Activated CD8-positive, alpha-beta memory T cell treated with anti-CD3 and anti-CD28 coated beads, Interleukin-2, amount 50 U/mL, for 48 hours (primary cell): Measurements from ENCODE around the gene KBTBD4.

Source experiments
- DNase-seq: peaks from one replicate; pipeline ENCODE4 v3.0.0-alpha.2; 2020

Gene KBTBD4

DNA sequence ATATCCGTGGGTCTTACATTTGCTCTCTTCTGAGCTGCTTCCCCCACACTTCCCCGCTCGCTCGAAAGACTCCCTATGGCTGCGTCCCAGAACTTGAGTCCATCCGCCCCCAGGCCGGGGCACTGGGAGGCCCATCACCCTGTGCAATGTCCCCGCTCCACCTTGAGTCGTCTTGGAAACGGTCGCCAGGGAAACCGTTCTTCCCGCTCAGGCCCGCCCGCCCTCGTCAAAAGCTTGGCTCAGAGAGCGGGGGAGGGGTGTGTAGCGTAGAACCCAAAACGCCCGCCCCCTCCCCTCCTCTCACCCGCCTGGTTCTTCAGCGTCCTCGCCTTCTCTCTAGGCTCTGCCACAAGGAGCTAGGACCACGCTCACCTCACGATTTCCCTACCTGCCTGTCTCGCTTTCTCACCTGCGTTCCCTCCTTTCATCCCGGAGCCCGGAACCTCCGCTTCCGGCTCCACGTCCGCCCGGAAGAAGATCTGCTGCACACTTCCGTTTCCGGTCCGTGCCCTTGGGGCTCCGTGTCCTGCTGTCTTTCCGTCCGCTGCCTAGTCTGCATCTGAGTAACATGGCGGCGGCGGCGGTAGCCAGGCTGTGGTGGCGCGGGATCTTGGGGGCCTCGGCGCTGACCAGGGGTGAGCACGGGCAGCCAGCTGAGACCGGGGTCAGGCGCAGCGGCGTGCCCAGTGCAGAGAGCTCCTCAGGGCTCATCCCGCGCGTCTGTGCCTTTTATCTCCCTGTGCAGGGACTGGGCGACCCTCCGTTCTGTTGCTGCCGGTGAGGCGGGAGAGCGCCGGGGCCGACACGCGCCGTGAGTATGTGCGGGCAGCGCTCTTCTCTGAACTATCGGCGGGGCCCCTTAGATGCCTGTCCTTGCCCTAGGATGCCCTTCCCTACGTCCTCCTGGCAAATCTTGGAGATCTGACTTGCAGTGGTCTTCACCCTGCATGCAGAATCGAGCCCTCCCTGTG, at the start of gene KBTBD4, which contains the start of gene NDUFS3:
Gene KBTBD4 (minus strand): TSS at position 447 of the 971 bp plus-strand sequence. CDS start 19 bp downstream, at position 428.
Gene NDUFS3 (plus strand): TSS at position 551 of the 971 bp plus-strand sequence. CDS start 18 bp downstream, at position 569.
- peak; percentile 98 for DNase-seq

DNA sequence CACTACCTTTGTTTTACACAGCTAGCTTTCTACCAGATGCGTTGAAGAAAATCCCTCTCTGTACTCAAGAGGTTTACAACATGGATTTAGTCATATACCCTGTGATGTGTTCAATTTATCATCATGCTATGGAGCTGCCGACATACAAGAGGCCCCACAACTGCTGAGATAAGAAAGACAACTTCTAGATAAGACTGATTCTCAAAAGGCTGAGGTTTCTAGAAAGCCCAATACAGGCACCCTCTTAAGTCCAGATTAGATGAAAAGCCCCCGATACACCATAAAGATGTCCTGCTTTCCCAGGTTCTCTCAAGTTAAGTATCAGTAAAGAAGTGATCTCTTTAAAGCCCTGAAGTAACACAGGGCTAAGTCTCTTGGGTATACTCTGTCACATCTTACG, 49.3 kb upstream of the KBTBD4 start:
- no peak for DNase-seq

DNA sequence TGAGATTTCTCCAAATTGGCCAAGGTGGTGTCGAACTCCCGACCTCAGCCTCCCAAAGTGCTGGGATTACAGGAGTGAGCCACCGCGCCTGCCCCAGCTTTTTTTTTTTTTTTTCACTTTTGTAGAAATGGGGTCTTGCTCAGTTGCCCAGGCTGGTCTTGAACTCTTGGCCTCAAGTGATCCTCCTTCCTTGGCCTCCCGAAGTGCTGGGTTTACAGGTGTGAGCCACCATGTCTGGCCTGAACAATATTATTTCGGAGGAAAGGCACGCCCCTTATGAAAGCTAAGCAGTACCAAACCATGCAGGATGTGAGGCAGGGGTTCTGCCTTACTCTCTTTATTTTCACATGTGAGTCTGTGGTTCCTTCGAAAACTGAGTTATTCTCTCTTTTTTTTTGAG, 47.5 kb upstream of the KBTBD4 start:
- DNase-seq: no peak

DNA sequence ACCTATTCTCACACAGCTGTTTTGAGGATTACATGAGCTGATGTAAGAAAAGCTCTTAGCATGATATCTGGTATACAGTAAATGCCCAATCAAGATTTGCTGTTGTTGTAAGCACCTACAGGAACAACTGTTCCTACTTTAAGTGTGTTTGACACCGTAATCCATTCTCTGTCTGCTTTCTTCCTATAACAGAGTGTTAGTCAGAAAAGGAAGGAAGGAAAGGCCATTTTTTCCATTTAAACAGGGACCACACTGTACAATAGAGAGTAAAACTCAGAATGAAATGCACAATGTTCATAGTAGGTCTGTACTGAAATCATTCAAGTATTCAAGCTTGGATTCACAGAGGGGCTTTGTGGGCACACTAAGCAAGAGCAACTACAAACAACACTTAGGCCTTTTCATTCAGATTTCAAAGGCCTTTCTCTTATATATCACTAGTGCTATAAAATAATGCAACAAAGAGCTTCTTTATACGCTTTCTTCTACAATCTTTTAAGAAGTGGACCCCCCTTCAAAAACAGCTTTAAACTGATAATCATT, 42.1 kb upstream of the KBTBD4 start:
- no peak for DNase-seq

DNA sequence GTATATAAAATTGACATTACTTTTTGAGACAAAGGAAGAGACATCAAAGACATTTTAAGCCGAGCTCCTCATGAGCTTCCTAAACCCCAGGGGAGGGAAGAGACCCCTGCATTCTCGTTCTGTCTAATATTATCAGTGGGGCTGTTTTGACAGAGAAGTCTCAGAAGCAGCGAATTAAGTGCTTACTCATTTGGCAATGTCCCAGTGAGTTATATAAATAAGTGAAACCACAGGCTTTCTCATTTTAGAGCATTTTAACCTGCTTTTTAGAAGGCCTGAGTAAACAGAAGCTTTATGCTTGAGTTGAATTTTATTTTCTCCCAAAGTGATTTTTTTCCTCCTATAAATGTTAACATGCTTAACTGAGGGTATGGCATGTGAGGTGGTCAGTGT, 38.6 kb upstream of the KBTBD4 start:
- no peak for DNase-seq

DNA sequence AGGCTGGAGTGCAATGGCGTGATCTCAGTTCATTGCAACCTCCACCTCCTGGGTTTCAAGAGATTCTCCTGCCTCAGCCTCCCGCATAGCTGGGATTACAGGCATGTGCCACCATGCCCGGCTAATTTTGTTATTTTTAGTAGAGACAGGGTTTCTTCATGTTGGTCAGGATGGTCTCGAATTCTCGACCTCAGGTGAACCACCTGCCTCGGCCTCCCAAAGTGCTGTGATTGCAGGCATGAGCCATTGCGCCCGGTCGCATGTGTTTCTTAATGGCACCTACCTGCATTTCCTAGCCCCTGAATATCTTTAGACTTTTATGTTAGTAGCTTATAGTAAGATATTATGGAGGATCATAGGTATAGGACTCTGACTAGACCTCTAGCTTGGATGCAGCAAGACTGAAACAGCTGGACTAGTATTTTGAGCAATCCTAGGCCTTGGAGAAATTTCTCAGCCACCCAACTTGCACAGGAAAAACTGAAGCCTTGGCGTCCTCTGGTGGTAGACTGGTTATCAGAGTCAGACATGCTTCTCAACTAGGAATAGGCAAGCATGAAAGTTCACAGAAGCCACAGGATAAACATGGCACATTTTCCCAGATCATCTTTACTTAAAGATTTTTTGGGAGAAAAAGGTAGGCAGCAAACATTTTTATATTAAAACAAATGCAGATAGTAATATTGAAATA, 38.1 kb upstream of the KBTBD4 start:
- no peak for DNase-seq

DNA sequence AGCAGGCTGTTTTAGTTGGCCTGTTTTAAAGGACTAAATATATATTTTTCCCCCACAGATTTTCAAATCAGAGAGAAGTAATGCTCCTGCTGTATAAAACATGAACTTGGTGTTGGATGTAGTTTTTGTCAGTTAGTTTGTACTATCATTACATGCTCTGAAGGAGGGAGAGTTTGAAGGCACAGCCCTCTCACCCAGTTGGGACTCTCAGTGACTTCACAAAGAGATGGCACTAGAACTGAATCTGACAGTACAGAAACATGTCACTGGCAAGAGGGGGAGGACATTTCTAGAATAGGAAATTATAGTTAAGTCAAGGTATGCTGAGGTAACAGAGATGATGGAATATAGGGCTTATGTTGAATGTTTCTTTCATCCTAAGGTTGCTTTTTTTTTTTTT, 36.5 kb upstream of the KBTBD4 start:
- DNase-seq: no peak

DNA sequence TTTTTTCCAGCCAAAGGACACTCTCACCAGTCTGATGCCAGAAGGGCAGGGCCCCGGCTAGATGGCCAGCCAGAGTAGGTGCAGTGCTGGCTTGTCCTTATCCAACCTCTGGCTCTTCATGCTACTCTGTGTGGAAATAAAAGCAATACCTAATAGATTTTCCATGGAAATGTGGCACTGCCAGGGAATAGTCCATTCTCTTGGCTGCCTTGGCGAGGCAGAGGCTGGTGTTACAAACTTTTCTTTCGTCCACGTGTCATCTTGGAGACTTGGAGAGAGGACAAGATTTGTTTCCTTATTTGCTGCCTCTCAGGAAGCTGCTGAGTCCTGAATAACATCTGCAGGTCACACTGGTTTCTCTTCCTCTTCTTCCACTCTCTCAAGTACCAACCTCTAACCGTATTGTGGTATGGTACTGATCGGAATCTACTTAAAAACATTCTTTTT, 32.6 kb upstream of the KBTBD4 start:
- no peak for DNase-seq

DNA sequence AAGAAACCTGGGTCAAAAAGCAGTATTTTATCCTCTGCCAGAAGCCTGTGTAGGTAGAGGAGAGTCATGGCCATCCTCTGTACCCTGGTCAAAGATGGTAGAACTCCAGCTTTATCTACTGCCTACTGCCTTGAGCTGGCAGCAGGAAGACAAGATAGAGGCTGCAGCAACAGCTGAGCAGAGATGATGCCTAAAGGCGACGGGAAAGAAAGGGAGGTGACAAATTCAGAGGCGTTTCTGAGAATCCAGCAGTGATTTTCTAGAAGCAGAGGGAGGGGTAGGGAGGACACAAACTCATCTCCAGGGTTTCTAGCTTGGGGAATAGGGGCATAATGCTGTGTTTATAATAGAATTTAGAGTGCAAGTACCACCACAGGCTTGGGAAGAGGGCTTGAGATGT, 30.9 kb upstream of the KBTBD4 start:
- no peak for DNase-seq

DNA sequence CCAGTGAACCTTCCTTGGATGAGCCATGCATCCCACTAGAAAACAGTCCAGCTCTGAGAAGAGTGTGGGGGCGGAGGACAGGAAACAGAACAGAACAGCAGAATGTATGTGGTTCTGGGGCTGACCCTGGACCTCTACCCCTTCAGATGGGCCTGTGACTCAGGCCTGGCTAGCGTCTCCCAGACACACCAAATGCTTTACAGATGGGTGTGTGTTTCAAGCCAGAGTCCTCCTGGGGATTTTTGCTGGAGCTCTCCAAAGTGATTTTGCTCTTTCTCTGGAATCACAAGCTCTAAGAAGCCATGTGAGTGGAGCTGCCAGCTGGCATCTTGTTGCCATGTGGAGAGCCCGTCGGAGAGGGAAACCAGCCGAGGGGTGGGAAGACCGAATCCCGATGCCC, 28.6 kb upstream of the KBTBD4 start:
- DNase-seq: no peak

DNA sequence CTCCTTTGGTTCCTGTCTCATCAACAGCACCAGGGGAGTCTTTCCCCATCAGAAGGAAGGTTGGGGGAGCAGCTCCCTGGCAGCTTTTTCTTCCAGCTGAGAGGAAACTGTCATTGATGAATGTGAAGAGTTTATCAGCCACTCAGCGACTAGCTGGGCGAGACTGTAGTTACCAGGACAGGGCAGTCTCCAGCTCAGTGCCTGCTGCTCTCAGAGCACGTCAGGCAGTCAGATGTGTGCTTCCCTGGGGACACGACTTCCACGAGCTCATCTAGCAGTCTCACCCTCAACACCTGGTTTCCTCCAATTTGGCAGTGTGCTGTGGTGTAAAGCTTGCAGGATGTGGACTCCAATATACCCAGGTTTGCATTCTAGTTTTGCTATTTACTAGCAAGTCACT, 28.0 kb upstream of the KBTBD4 start:
- DNase-seq: no peak

DNA sequence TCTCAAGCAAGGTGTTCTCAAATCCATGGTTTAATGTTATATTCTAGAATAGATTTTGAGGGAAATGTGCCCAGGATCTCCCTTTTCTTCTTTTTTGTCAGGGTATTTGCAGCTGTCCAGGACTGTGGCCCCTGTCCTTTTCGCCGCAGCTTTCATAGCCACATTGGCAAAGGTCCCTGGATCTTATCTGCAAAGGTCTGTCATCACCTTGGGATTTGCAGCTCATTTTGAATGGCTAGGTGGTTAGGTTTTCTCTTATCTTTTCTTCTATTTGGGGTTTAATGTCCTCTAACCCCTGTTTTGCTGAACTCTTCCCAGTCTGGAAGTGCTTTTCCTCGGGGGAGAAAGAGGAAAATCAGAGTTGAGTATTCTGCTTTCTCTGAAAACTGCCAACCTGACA, 27.2 kb upstream of the KBTBD4 start:
- DNase-seq: no peak

DNA sequence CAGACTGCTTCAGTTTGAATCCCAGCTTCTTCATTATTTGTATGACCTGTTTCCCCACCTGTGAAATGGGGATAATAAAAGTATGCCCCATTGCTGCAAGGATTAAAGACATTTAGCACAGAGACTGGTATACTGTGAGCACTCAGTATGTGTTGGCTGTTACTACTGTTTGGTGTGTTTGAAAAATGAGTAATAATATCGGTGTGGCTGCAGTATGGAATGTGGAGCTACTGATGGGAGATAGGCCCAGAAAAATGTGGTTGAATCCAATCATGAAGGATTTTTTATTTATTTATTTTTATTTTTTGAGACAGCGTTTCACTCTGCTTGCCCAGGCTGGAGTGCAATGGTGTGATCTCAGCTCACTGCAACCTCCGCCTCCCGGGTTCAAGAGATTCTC, 24.5 kb upstream of the KBTBD4 start:
- no peak for DNase-seq

DNA sequence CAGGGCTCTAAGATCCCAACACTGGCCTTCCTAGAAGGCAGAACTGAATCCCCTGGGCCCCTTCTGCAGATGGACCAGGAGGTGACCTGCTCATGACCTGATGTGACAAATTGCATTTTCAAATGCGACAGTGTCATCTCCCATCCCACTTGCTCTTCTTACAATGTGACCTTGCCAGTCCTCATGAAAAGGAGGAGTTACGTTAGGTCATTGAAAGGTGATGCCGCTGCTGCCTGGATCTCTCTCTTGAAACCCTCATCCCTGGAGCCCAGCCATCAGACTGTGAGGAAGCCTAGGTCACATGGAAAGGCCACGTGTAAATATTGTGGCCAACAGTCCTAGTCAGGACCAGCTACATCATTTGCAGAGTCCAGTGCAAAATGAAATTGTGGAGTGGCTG, 21.1 kb upstream of the KBTBD4 start:
- DNase-seq: no peak

DNA sequence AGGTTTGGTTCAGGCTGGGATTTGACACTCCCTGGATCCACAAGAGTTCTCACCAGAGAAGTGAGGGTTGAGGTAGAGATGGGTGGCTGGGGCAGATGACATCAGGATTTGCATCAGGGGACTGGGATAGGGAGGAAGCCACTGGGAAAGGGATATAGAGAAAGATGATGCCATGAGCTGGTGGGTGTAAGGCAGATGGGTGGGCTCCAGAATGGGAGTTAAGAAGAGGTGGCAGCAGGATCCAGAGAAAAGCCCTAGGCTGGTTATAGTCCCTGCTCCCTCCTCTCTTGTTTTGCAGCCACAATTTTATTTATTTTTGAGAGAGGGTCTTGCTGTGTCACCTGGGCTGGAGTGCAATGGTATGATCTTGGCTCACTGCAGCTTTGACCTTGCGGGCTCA, 17.2 kb upstream of the KBTBD4 start:
- no peak for DNase-seq

DNA sequence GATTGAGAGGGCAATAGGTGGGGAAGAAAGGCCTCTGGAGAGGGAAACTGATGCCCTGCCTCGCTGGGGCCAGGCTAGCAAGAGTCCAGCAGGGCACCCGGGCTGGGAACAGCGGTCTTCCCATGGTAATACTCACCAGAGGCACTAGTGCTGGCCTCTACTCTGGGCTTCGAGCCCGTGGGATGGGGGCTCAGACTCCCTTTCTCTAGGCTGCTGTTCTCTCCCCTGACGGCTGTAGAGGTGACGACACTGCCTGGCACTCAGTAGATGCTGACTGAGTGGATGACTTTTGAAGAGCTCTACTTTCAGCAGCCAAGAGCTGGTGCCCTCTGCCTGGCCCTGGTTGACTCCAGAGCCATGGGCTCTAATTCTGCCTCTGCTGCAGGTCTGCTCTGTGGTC, 16.3 kb upstream of the KBTBD4 start:
- no peak for DNase-seq

DNA sequence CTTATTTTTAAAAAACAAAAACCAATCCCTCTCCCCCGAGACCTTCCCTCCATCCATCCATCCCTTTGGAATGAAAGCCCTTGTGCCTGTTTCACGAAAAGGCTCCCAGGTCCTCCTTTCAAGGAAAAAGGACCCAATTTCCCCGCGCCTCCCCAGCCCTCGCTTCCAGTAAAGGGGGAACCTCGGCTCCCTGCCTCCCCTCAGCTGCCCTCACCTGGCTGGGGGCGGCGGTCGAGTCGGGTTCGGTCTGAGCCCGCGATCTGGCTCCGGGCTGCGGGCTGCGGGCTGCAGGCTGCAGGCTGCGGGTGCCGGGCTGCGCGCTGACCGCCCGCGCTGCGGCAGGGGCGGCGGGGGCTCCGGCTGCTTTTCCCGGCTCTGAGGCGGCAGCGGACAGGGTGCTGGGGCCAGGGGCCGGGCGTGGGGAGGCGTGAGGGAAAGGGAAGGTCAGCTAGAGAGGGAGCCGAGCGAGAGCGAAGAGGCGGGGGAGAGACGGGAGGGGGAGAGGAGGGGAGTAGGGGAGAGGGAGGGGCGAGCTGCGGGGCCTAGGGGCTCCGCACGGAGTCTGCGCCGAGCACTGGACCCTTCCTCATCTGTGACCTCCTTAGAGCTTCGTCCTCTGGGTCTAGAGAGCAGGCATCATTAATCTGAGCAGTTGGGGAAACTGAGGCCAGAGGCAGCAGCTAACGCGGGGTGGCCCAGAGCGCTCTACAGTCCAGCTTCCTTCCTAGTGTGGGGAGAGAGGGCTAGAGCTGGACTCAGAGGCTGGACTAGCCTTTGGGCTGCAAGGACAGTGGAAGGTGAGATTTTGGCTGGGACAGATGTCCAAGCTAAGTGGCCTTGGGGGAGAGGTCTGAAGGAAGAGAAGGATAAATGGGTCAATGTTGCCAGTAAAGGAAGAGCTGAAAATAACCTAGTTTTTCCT, 15.4 kb upstream of the KBTBD4 start, which contains the start of gene C1QTNF4:
Gene C1QTNF4 (minus strand): TSS at position 478 of the 922 bp plus-strand sequence. CDS start 3,601 bp downstream, outside the sequence.
- DNase-seq: no peak

DNA sequence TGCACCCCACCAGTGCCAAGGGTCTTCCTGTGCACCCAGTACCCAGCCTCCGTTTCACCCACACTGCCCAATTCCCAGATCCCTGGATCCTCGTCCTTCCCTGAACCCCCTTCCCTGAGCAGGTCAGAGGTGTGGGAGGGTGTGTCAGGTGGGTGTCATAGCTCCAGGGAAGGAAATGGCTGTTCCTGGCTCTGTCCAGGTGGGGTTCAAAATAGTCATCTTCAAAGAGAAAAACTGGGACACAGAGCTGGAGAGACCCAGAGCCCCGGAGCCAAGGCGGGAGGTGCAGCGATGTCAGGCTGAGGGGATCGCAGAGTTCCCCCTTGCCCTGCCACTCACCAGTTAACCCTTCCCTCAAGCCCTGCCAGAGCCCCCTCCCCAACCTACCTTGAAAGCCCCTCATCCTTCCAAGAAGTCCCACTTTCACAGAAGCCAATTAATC, 14.7 kb upstream of the KBTBD4 start:
- DNase-seq: no peak

DNA sequence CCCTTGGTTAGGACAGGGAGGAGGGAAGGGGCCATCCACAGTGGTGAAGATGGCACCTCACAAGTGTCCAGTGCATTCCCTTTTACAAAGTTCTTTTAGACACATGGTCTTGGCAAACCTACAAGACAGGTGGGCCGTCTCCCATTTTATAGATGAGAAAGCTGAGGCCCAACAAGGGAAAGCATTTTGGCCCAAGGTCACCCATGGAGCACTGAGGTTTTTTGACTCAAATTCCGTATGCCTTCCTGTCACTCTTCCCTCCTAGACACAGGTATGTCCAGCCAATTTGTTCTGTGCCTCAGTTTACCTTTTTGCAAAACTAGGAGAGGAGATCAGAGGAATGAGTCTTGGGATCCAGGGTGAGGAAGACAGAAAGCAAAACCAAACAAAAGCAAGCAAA, 14.2 kb upstream of the KBTBD4 start:
- DNase-seq: no peak

DNA sequence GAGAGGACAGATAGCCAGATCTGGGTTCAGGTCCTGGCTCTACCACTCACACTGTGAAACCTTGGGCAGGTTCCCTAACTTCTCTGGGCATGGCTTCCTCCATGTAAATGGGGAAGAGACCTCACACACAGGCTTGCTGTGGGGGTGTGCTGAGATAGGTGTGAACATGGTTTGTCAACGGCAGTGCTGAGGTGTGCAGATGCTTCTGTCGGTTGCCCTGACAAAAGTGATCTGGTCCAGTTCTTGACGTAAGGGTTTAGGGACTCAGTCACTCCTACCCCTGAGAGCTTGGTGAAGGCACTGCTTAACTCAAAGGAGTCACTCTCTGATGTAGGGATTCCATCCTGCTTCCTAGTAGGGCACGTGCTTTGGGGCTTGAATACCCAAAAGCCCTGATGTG, 13.5 kb upstream of the KBTBD4 start:
- no peak for DNase-seq

DNA sequence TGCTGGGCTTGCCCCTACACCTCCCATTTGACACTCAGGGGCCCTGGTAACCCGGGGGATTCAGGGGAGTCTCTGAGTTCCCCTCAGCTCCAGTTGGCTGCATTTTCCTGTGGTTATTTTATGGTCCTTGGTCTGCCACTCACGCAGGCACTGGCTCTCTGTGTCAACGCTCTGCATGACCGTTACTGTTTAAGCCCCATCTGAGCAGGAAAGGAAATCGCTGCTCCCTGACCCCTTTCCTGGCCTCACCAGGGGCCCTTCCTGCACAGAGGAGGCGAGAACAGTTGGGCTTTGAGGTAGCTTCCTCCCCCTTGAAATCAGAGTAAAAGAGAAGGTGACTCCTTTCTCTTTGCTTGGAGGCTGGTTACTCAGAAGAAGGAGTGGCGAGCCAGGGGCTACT, 13.0 kb upstream of the KBTBD4 start:
- no peak for DNase-seq
